Measurements from ENCODE around the gene SLC26A1.
A peak's percentile ranks its signal among the peaks of the same experiment; 100 is the strongest.

The SLC26A1 gene

DNA sequence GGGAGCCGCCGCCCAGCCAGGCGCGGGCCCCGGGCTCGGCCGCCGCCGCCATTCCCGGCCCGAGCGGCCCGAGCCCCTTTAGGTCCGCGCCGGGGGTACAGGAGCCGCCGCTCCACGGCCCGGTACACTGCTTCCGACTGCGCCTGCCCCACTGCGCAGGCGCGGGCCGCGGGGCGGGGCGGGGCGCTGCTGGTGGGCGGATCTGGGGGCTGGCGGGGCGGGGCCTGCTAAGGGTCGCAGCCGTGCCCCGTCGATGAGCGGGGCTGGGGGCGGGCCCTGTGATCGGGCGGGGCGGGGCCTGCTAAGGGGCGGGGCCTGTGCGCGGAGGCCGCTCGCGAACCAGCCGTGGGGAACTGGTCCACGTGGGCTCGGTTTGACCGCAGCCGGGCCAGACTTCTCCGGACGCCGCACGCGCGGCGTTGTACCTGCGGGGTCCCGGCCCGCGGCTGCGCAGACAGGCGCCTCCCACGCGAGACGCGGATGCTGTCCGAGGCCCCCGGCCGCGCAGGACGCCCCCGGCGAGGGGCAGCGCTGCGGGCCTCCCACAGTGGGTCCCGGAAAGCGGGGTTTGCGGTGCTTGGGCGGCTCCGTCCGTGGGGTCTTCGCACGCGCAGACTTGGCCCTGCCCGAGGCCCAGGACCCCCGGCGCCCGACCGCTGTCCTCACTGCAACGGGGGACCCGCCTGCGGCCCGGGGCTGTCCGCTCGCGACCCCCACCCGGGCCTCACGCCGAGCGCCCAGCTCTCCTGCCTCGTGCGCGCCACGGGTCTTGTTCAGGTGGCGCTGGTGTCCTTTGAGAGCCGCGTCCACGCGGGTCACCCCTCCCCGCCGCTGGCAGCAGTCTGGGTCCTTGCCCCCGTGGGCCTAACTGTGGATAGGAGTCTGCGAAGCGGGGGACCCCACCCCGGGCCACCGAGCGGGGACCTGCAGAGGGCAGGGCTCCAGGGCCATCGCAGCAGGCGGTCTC lies 19.5 kb downstream of the SLC26A1 start, which contains the start of gene DGKQ:
Gene DGKQ, minus strand, starts transcription at position 139 of the 967 bp plus-strand sequence. Its CDS starts 87 bp downstream, at position 52.
- peak; percentile 81 for ATAC-seq
- Mint-ChIP-seq H3K36me3 (ENCODE audit: low read depth) (no peaks in the 10 kb centered on the region), H3K27ac (no peak within 1 kb of the TSS), H3K27me3 (no peaks in the 10 kb centered on the region), H3K4me3 (peak within 1 kb of the TSS; percentile 46), H3K9me3 (no peaks in the 10 kb centered on the region), H3K4me1 (peaks cover 11% of the 10 kb centered on the region)
- peak; percentile 86 for DNase-seq

DNA sequence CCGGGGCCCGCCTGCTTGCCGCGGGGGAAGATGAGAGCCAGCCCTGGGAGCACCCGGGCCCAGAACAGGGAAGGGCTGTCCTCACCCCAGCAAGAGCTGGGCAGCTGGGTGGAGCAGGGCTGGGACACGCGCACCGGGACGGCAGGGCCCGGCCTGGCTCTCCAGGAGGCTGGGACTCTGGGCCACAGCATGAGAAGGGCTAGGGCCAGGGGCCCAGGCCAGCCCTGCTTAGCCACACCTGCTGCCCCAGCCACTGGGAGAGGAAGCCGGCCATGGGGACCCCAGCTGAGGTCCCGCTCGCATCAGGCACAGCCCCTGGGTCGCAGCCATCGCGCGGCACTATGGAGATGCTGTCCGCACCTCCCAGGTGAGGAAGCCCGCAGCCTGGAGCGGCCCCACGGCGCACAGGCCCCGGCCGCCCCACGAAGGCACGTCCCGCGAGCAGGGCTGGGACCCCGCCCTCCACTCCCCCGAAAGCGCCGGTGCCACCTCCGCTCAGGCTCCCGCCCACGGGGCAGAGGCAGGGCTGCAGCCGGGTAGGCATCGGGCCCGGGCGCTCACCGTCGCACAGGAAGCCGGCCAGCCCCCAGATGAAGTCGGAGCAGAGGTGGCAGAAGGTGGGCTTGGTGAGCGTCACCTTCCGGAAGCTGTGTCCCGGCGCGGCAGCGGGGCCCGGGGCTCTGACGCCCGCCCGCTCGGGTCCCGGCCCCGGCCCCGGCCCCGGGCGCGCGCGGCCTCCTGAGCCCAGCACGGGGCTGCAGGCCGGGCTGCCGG lies 20.4 kb downstream of the SLC26A1 start:
- Mint-ChIP-seq H3K36me3 (ENCODE audit: low read depth) (no peaks in the 10 kb centered on the region), H3K27me3 (no peaks in the 10 kb centered on the region), H3K4me1 (peaks cover 11% of the 10 kb centered on the region), H3K27ac (no peak overlapping the region), H3K9me3 (no peaks in the 10 kb centered on the region), H3K4me3 (peak overlapping the region; percentile 46)
- ATAC-seq (peak; percentile 35), DNase-seq (peak; percentile 51)

DNA sequence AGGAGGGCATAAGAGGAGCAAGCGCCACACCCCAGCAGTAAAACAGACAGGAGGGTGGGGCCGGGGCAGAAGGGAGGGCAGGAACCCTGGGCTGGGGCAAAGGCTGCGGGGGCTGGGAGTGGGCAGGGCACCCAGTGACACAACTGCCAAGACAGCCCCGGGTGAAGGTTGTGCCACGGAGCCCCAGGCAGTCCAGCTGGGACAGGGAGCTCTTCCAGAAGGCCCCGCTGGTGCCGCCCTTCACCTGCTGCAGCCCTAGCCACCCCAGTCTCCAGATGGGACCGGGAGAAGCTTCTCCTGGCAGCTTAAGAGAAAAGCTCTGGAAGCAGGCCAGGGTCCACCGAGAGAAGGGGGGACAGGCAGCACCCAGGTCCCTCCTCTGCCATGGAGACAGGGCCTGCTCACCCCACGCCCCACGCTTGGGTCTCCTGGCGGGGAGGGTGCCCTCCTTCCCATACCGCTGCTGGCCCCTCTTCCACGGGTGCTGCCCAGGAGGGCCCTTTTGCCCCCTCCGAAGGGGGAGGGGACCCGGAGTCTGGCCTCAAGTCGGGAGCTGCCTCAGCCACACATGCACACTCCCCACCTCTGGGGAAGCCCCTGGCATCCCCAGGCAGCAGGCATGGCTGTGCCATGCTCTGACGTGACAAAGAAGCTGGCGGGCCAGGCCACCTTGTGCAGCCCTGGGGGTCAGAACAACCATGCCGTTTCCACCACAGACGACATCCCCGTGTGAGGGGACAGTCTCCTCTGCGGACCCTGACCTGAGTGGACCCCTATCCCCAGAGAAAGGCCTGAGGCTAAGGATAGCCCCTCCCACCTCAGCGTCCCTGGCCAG lies 21.3 kb downstream of the SLC26A1 start:
- no peak for DNase-seq
- no peaks in the 10 kb centered on the region for H3K27me3 Mint-ChIP-seq

DNA sequence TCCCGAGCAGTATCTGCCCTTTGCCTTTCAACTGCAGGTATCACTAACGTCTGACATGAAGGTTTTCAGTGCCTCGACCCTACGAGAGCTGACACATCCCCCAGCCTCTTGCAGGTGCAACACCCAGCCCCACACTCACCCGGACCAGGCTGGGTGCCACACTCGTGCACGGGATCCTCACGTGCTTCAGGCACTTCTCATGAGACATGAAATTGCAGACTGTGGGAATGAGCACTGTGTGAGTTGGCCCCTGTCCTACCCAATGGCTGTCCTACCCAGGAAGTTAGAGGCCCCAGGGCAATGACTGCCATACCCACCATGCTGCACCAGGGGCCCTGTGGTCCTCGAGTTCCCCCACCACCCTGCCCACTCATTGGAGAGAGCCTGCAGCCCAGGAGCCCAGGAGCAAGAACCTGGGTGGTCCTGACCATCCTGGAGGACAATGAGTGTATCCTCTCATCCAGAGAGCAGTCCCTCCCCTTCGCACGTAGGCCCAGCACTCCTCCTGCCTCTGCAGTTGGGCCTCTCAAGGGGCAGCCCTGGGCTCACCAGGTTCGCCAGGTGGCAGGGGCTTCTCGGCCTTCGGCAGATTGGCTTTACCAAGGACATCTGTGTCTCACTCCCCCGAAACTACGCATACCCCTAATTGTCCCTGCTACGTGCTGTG lies 22.2 kb downstream of the SLC26A1 start:
- Mint-ChIP-seq H3K9me3 (no peaks in the 10 kb centered on the region), H3K27ac (no peak overlapping the region), H3K4me3 (no peak overlapping the region), H3K36me3 (ENCODE audit: low read depth) (peaks cover under 1% of the 10 kb centered on the region), H3K27me3 (no peaks in the 10 kb centered on the region), H3K4me1 (peaks cover 11% of the 10 kb centered on the region)
- ATAC-seq, result no peak
- DNase-seq, result no peak

More for the DNA sequence above, 21.3 kb downstream of the SLC26A1 start:
- ATAC-seq, result no peak
- no peak overlapping the region for H3K27ac Mint-ChIP-seq
- H3K4me3 Mint-ChIP-seq, result peak overlapping the region; percentile 46
- no peaks in the 10 kb centered on the region for H3K9me3 Mint-ChIP-seq
- peaks cover 11% of the 10 kb centered on the region for H3K4me1 Mint-ChIP-seq
- H3K36me3 Mint-ChIP-seq (ENCODE audit: low read depth), result no peaks in the 10 kb centered on the region

DNA sequence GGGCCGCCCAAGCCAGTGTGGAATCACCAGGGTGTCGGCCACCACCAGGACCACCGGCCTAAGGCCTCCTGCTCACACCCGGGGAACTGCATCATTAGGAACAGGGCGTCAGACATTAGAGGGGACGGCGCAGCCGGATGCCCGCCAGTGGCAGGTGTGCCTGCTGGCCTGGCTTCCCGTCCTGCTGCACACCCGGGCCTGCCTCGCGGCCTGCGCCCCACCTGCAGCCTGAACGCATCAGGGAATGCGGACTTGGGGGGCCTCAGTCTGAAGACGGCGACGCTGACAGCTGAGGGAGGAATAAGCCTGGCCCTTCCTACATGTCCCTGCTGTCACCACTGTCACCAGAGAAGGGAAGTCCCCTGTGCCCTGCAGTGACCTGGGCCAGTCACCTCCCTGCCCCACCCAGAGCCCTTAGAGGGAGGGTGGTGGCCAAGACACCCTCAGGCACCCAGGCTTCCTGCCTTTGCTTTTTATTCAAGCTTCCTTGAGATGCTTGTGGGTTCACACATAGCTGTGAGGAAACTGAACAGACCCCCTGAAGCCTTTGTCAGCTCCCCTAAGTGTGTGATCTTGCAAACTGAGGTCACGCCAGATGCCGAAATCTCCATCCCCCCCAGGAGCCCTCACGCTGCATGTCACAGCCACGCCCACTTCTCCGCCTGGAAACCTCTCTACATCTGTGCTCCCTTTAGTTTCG lies 23.0 kb downstream of the SLC26A1 start:
- Mint-ChIP-seq H3K4me1 (peaks cover 11% of the 10 kb centered on the region), H3K36me3 (ENCODE audit: low read depth) (peaks cover 1% of the 10 kb centered on the region), H3K4me3 (no peak overlapping the region), H3K27me3 (no peaks in the 10 kb centered on the region), H3K9me3 (no peaks in the 10 kb centered on the region), H3K27ac (no peak overlapping the region)
- peak; percentile 23 for DNase-seq
- no peak for ATAC-seq

DNA sequence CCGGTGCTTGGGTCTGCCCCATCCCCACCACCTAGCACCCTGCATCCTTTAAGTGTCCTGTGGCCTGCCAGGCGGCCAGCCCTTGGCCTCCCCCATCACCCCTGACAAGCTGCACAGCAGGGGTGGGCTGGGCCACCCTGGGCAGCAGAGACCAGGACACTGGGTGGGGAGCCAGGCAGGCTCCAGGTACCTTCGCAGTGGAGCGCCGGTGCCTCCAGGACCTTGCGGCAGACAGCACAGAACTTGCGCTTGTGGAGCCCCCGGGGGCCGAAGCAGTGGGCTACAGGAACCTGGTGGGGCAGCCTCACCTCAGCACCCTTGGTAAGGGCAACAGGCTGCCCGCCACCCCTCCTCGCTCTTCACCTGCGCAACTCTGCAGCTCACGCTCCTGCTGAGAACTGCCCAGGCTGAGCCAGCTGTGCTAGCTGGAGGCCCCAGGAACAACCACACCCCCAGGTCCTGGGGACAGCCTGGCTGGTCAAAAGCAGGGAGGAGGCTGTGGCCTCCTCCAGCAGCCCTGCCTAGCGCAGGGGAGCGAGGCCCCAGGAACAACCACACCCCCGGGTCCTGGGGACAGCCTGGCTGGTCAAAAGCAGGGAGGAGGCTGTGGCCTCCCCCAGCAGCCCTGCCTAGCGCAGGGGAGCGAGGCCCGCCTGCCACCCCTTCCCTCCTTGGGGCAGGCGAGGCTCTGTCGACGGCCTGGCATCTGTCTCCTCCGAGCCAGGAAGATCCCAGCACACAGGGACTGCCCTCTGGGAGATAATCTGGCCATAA lies 24.4 kb downstream of the SLC26A1 start:
- H3K4me1 Mint-ChIP-seq, result peaks cover 11% of the 10 kb centered on the region
- no peak for DNase-seq
- no peak overlapping the region for H3K4me3 Mint-ChIP-seq
- H3K36me3 Mint-ChIP-seq (ENCODE audit: low read depth), result peaks cover 1% of the 10 kb centered on the region
- no peak overlapping the region for H3K27ac Mint-ChIP-seq
- H3K9me3 Mint-ChIP-seq, result no peaks in the 10 kb centered on the region
- ATAC-seq, result no peak
- no peaks in the 10 kb centered on the region for H3K27me3 Mint-ChIP-seq

DNA sequence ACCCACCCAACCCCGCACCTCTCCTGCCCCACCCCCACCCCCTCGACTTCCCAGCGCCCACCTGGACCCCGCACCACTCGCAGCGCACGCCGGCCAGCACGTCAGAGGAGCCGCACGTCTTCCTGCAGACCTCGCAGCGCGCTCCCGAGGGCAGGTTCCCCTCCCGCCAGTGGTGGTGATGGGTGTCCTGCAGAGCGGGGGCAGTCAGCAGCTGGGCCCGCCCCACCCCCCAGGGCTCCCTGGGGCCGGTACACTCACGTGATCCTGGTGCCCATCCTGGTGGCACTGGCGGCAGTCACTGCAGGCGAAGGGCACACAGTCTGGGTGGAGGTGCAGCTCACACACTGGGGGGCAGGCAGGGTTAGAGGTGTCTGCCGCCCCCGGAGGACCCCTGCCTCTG lies 25.0 kb downstream of the SLC26A1 start:
- Mint-ChIP-seq H3K4me3 (no peak overlapping the region), H3K36me3 (ENCODE audit: low read depth) (peaks cover 1% of the 10 kb centered on the region), H3K4me1 (peaks cover 11% of the 10 kb centered on the region), H3K27ac (no peak overlapping the region), H3K9me3 (no peaks in the 10 kb centered on the region), H3K27me3 (no peaks in the 10 kb centered on the region)
- DNase-seq, result no peak
- no peak for ATAC-seq

DNA sequence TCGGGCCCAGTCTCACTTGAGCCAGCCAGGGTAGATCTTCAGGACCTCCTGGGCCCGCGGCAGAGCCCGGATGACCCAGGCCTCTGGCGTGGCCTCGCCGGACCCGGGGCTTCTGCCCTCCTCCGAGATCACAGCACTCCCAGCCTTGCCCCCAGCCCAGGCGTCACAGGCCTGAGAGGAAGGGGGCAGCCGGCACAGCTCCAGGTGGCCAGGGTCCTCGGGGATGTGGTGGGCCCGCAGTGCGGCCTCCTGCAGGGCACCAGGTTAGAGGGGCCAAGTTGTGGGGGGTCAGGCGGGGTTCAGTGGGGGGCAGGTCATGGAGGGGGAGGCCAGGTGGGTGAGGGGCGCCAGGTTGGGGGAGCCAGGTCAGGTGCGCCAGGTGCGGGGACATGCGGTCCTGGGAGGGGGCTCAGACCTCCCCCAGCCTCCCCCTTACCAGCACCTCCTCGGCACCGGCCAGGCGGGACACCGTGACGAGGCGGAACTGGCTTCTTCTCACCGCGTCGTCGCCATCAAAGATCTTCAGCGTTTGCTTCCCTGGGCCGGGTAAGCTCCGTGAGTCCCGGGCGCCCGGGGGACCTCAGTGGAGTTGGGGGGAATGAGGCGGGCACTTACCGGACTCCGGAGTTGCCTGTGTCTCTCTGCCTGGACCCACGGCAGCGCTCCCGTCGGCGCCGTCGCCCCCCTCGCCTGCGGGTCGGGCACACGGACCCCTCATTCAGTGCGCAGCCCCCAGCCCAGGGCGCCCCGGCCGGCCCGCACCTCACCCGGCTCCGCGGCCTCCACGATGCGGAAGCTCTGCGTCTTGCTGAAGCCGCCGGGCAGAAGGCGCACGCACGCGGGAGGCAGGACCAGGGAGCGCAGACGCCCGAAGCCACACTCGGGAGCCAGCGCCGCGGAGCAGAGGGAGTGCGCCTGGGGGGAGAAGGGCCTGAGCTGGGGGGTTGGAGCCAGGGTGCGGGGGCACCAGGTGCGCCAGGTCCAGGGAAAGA lies 25.8 kb downstream of the SLC26A1 start:
- no peaks in the 10 kb centered on the region for H3K27me3 Mint-ChIP-seq
- H3K4me3 Mint-ChIP-seq, result no peak overlapping the region
- H3K36me3 Mint-ChIP-seq (ENCODE audit: low read depth), result peaks cover 1% of the 10 kb centered on the region
- no peak for DNase-seq
- ATAC-seq, result no peak
- no peak overlapping the region for H3K27ac Mint-ChIP-seq
- H3K4me1 Mint-ChIP-seq, result peaks cover 11% of the 10 kb centered on the region
- H3K9me3 Mint-ChIP-seq, result no peaks in the 10 kb centered on the region

DNA sequence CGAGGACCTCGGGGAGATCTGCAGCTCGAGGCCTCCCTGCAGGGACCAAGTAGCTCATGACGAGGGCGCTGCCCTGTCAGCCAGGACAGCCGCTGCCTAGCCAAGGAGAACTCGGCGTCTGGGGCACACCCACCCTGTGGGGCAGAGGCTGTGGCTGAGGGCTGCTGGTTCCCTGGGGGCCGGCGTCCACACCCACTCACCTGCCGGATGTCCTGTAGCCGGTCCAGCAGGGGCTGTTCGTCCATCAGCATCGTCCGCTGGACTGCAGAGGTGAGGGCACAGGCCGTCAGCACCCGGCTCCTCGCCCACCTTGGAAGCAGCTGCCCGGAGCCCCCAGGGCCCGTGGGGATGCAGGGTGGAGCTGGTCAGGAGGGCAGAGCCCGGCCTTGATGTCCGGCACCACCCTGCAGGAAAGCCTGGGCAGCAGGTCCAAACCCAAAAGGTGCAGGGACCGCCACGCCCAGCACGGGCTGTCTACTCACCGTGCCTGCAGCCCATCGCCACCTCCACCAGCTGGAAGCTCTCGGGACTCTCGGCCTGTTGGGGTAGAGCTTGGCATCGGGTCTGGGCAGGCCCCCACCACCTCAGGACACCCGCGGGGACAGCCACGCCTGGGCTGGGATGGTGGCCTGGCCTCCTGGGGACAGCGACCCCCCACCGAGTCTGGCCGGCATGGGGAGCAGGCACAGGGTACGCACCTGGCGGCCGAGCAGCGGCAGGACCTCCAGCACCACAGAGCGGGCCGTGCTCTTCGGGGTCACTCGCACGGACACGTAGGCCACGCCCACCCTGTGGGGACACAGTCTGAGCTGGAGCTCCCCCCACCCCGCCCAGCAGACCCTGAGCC lies 26.7 kb downstream of the SLC26A1 start:
- Mint-ChIP-seq H3K4me1 (peaks cover 11% of the 10 kb centered on the region), H3K27me3 (no peaks in the 10 kb centered on the region), H3K4me3 (no peak overlapping the region), H3K36me3 (ENCODE audit: low read depth) (peaks cover 1% of the 10 kb centered on the region), H3K27ac (no peak overlapping the region), H3K9me3 (no peaks in the 10 kb centered on the region)
- DNase-seq (no peak), ATAC-seq (no peak)

DNA sequence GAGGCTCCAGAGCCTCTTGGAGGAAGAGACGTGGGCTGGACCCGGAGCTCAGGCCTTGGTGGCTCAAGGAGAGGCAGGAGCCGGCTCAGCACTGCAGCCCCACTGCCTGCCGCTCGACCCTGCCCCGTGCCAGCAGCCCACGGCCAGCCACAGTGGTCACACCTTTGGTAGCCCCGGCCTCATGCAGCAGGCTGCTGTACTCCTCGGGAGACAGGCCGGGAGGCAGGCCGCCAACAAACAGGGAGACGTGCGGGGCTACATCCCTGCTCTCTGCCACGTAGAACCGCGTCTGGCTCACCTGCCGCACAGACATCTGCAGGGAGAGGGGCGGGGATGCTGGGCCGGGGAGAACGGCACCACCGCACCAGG lies 27.5 kb downstream of the SLC26A1 start:
- DNase-seq (no peak), ATAC-seq (no peak)
- Mint-ChIP-seq H3K9me3 (no peaks in the 10 kb centered on the region), H3K4me1 (peaks cover 6% of the 10 kb centered on the region), H3K27ac (no peak overlapping the region), H3K27me3 (no peaks in the 10 kb centered on the region), H3K4me3 (no peak overlapping the region), H3K36me3 (ENCODE audit: low read depth) (peaks cover 1% of the 10 kb centered on the region)

DNA sequence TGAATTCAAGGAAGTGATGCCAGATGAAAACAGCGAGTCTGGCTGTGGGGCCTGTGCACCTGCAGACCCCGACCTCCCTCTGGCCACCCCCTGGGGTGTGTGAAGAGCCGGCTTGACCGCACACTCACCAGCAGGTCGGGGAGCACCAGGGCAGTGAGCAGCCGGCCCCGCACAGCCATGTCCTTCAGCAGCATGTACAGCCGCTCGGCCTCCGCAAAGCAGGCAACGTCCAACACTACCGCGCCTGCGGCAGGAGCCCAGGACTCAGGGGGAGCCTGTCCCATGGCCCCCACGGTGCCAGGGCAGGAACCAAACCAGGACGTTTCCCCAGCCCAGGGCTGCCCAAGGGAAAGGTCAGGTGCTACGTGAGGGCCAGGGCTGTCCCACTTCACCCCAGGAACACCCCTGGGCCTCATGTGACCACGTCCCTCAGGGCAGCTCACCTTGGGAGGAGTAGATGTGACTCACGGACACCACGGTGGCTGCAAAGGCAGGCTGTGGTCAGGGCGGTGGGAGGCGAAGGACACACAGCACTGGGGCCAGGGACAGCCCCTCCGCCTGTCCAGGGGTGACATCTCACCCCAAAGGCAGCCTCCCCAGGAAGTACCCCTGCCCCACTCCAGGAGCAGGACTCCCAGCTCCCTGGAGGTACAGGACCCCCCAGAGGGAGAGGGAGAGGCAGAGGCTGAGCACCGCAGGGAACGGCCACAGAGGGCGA lies 28.0 kb downstream of the SLC26A1 start:
- H3K4me1 Mint-ChIP-seq, result peaks cover under 1% of the 10 kb centered on the region
- no peak overlapping the region for H3K27ac Mint-ChIP-seq
- no peaks in the 10 kb centered on the region for H3K9me3 Mint-ChIP-seq
- peaks cover 1% of the 10 kb centered on the region for H3K36me3 Mint-ChIP-seq (ENCODE audit: low read depth)
- ATAC-seq, result no peak
- no peak for DNase-seq
- H3K27me3 Mint-ChIP-seq, result no peaks in the 10 kb centered on the region
- no peak overlapping the region for H3K4me3 Mint-ChIP-seq

Measured in activated naive CD8-positive, alpha-beta T cell treated with anti-CD3 and anti-CD28 coated beads, Interleukin-2, amount 50 U/mL, for 24 hours (primary cell).